Neutrophil (primary cell): ENCODE data around the gene MEIS2.

Experiments used
- H3K27ac ChIP-seq: fragments of 200-600 bp; sonication (generic); 2 replicates; pipeline ENCODE4 v1.5.1; 2016; ENCODE audit warnings: mild to moderate bottlenecking, moderate library complexity
- H3K27me3 ChIP-seq: fragments of 200-600 bp; sonication (generic); 2 replicates; pipeline ENCODE4 v1.6.0; 2016; ENCODE audit warnings: mild to moderate bottlenecking
- H3K36me3 ChIP-seq: fragments of 200-600 bp; sonication (generic); 2 replicates; pipeline ENCODE4 v1.5.1; 2017
- H3K4me1 ChIP-seq, 2 experiments: fragments of 200-600 bp in 1 of 2; sonication (generic) in 1 of 2; 1 replicate in 1 of 2; 2 replicates in 1 of 2; pipeline versions ENCODE4 v1.5.1 to v1.6.1; 2013 to 2016; ENCODE audit warnings: low read depth in 1 of 2, low read length in 1 of 2, mild to moderate bottlenecking in 1 of 2, moderate library complexity in 1 of 2; ENCODE audit not compliant: control insufficient read depth in 1 of 2, insufficient read depth in 1 of 2
- H3K4me3 ChIP-seq, 2 experiments: fragments of 200-600 bp in 1 of 2; sonication (generic) in 1 of 2; 1 replicate in 1 of 2; 2 replicates in 1 of 2; pipeline ENCODE4 v1.5.1; 2013 to 2016; ENCODE audit warnings: low read depth in 1 of 2, low read length in 1 of 2, mild to moderate bottlenecking in 1 of 2, moderate library complexity in 1 of 2
- H3K9me3 ChIP-seq: fragments of 200-600 bp; sonication (generic); 2 replicates; pipeline ENCODE4 v1.5.1; 2016
- TF ChIP-seq, protein P1 (sequence below): fragments of 200-600 bp; sonication (generic); IDR thresholded peaks from 2 replicates; pipeline ENCODE4 v1.5.1; 2016; ENCODE audit warnings: antibody characterized with exemption

MEIS2 gene

GRCh38 chr15:37020852-37021251 is 79.5 kb downstream of the MEIS2 start:
- Histone ChIP-seq H3K4me3 (no peak overlapping the region), H3K4me1 (no peaks in the 10 kb centered on the region)

DNA sequence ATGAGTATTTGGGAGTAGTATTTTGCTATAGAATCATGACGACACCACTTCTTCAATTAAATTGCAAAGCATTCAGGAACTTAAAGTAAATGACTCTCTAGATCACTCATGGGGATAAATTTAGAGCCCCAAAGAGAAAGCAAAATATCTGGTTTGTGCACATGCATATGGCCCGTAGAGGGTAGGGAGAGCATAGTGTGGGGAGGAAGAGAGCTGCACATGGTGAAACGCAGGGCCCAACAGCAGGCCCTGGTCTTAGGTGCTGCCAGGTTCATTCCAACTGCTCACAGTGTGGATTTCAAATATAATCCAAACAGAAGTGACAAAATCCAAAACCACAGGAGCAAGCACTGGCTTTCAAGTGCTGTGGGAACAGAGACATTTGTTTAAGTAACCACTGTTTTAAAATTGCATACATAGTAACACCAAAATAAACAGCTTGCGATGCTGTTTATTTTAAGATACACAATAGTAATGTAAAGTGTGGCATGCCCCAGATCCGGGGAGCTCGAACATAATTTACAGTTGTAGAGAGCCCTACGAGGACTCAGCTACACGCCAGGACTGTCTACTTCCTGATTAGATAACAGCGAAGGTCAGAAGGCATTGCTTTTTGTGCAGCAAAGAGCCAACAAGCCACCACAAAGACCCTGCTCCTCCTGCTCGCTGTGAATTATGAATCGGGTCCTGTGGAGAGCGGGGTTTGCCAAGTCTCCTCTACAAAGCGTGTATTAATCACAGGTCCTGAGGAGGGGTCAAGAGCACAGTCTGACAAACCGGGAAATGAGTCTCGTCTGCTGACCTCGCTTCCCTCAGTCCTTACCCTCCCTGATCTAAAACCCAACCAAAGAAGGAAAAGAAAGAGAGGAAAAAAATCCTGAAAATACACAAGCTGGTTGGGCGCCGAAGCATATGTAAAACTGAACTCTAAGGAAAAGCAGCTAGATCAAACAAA is 80.6 kb downstream of the MEIS2 start:
- Histone ChIP-seq H3K4me3 (no peak overlapping the region), H3K9me3 (no peaks in the 10 kb centered on the region), H3K36me3 (no peaks in the 10 kb centered on the region), H3K4me1 (no peaks in the 10 kb centered on the region), H3K27ac (no peak overlapping the region), H3K27me3 (no peaks in the 10 kb centered on the region)
- TF ChIP-seq, protein P1, sequence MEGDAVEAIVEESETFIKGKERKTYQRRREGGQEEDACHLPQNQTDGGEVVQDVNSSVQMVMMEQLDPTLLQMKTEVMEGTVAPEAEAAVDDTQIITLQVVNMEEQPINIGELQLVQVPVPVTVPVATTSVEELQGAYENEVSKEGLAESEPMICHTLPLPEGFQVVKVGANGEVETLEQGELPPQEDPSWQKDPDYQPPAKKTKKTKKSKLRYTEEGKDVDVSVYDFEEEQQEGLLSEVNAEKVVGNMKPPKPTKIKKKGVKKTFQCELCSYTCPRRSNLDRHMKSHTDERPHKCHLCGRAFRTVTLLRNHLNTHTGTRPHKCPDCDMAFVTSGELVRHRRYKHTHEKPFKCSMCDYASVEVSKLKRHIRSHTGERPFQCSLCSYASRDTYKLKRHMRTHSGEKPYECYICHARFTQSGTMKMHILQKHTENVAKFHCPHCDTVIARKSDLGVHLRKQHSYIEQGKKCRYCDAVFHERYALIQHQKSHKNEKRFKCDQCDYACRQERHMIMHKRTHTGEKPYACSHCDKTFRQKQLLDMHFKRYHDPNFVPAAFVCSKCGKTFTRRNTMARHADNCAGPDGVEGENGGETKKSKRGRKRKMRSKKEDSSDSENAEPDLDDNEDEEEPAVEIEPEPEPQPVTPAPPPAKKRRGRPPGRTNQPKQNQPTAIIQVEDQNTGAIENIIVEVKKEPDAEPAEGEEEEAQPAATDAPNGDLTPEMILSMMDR = no peak

More at GRCh38 chr15:37020852-37021251, 79.5 kb downstream of the MEIS2 start:
- no peaks in the 10 kb centered on the region for H3K9me3 ChIP-seq
- H3K27me3 ChIP-seq = no peaks in the 10 kb centered on the region
- no peaks in the 10 kb centered on the region for H3K36me3 ChIP-seq
- TF ChIP-seq, protein P1 = no peak
- no peak overlapping the region for H3K27ac ChIP-seq

- TF ChIP-seq, protein P1 = no peak
- no peak overlapping the region for H3K27ac ChIP-seq
- no peaks in the 10 kb centered on the region for H3K36me3 ChIP-seq
- no peak overlapping the region for H3K4me3 ChIP-seq
- no peaks in the 10 kb centered on the region for H3K27me3 ChIP-seq
- H3K4me1 ChIP-seq = no peaks in the 10 kb centered on the region
- H3K9me3 ChIP-seq = no peaks in the 10 kb centered on the region
Observed at GRCh38 chr15:37017031-37017625, 83.2 kb downstream of the MEIS2 start.

- TF ChIP-seq, protein P1 = no peak
- H3K27ac ChIP-seq = no peak overlapping the region
- no peaks in the 10 kb centered on the region for H3K36me3 ChIP-seq
- no peak overlapping the region for H3K4me3 ChIP-seq
- no peaks in the 10 kb centered on the region for H3K27me3 ChIP-seq
- no peaks in the 10 kb centered on the region for H3K4me1 ChIP-seq
- H3K9me3 ChIP-seq = no peaks in the 10 kb centered on the region
Observed at GRCh38 chr15:37016231-37016630, 84.1 kb downstream of the MEIS2 start.

DNA sequence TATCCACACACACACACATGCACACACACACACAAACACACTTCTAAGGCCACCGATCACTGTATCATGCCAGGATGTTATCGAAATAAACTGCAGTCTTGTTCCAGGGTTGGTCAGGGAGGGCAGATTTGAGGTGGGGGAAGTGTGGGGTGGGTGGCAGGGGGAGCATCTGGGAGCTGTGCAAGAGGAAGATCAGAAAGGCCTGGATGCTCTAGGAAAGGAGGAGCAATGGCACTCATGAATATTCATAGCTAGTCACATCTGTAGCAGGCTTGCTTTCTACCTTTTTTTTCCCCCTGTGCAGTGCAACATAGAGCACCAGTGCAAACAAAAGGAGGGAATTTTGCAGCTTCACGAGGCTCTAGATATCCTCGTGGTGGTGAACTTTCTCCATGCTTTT is 84.9 kb downstream of the MEIS2 start:
- no peak overlapping the region for H3K4me3 ChIP-seq
- no peaks in the 10 kb centered on the region for H3K9me3 ChIP-seq
- no peaks in the 10 kb centered on the region for H3K4me1 ChIP-seq
- TF ChIP-seq, protein P1 = no peak
- no peaks in the 10 kb centered on the region for H3K36me3 ChIP-seq
- H3K27ac ChIP-seq = no peak overlapping the region
- H3K27me3 ChIP-seq = no peaks in the 10 kb centered on the region
